Urothelium cell line (cell line): ENCODE results near the gene LRRC72.

Experiments
- DNase-seq: peaks from one replicate; pipeline ENCODE4 v3.0.0; 2011; ENCODE audit warnings: low spot score, mixed read lengths
- FAIRE-seq: peaks from 2 replicates; lab custom pipeline; 2011; peaks lifted over from hg19 to GRCh38; lab: Jason Lieb, UNC

LRRC72 gene

GRCh38 chr7:16615228-16615627 is 88.6 kb downstream of the LRRC72 start:
- FAIRE-seq: no peak

DNA sequence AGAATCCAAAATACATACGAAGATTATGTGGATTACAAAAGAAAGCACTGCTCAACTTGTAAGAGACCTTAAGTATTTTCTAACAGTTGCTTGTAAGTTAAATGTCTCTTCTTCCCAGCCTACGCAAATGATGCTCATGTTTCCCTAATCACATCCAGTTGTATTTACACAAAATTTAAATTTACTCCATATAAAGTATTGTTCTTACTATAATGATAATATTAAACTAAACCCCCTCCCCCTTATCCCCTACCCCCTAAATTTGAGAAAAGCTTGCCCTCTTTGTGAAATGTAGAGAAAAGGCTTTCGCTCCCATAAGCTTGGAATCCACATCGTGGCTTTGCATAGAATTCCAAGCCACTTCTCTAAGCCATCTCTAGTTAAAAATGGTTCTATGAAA is 89.5 kb downstream of the LRRC72 start:
- DNase-seq: no peak
- no peak for FAIRE-seq

More at GRCh38 chr7:16615228-16615627, 88.6 kb downstream of the LRRC72 start:
- DNase-seq: no peak

DNA sequence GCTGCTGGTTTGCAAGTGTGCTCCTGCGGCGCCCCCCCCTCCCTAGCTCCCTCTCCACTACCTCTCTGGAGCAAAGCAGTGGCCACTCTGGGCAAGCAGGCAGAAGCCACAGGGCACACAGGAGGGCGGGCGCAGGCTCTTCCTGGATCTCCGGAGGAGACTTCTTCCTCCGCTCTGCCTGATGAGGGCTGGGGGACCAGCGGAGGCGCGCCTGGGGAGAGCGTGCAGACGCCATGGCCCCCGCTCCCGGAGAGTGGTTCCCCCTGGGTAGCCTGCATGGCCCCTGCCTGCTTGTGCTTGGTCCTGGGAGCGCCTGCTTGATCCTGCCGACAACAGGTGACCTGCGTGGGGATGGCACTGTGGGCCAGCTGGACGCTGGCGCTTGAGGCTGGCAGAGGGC is 89.9 kb downstream of the LRRC72 start:
- no peak for FAIRE-seq
- no peak for DNase-seq

DNA sequence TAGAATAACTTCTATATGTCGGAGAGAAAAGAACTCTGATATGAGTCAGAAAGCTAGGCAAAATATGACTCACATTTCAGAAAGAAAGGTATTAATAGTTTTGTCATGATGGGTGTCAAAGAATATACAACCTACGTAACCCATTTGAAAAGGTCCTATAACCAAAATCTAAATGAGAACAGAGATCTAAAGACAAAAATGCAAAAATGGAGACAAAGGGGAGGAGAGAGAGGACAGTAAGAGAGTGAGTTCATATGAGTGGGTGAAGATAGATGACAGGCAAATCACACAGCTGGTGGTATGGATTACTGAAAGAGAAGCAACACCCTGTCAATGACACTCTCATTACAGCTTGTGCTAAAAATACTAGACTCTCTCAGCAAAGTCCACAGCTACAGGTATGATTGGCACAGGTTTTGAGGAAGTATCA is 93.4 kb downstream of the LRRC72 start:
- FAIRE-seq (no peak), DNase-seq (no peak)

DNA sequence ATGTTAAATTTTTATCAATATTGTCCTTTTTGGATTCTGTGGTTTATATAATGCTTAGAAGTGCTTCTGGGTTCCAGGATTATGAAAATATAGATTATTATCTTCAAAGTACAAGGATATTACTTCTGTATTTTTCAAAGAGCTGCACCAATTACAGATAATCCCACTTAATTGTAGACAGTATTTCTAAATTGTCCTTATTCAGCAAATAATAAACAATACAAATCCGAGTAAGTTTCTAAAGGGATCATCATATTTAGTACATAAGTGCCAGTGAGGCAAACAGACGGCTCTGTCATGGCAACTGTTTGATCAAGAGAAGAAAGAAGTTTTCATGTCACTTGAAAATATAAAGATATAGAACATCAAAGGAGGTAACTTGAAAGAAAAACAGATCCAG is 99.8 kb downstream of the LRRC72 start:
- no peak for DNase-seq
- FAIRE-seq: no peak

- DNase-seq: no peak
Measured at GRCh38 chr7:16627236-16627635, 100.6 kb downstream of the LRRC72 start.

DNA sequence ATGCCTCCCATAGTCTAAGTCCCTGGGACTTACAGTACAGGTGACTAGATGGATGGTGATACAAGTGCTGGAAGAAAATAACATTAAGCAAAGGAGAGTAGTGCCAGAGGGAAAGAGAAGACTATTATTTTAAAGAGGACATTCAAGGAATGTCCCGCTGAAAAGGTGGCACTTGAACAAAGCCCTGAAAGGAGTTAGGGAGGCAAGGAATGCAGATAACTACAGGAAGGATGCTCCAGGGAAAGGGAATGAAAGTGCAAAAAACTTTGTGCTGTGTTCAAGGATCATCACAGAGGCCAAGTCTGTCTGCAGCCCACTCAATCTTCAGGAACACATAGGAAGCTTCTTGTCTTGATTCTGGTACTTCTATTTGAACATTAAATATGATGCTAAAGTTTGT is 104.0 kb downstream of the LRRC72 start:
- FAIRE-seq: no peak
- no peak for DNase-seq

More at GRCh38 chr7:16627236-16627635, 100.6 kb downstream of the LRRC72 start:
- FAIRE-seq: no peak
